ENCODE measurements around the gene NFIA.

NFIA gene

DNA sequence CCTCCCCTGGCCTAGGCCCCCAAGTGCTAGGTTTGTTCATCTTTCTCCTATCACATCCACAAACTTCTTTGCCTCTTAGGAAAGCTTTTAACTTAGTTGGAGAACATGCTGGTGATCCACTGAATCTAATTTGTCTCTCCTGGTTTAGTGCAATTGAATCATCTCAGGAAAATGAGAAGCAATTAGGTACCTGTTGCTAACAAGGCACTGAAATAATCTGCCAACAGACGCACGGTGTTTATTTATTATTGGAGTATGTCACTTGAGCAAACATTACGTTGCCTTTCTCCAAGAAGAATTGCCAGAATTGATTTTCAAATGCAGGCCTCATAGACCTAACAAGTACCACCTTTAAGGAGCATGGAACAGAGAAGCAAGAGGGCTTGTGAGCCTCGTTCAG is 309.4 kb downstream of the NFIA start (continued):
- no peak for TF ChIP-seq ZNF747 (tag by site-specific recombination; IDR thresholded peaks at IDR 0.05)
- peak; percentile 77 for TF ChIP-seq ZNF629 (tag by site-specific recombination; IDR thresholded peaks at IDR 0.05)
- TF ChIP-seq ZNF223 (tag by site-specific recombination; IDR thresholded peaks at IDR 0.05), result no peak
- no peak for TF ChIP-seq ZBTB20 (tag by site-specific recombination; IDR thresholded peaks at IDR 0.05)
- no peak for TF ChIP-seq ZNF830 (tag by site-specific recombination; IDR thresholded peaks at IDR 0.05; ENCODE audit: low read depth)
- TF ChIP-seq ZNF157 (tag by site-specific recombination; IDR thresholded peaks at IDR 0.05), result no peak
- TF ChIP-seq, protein P1, sequence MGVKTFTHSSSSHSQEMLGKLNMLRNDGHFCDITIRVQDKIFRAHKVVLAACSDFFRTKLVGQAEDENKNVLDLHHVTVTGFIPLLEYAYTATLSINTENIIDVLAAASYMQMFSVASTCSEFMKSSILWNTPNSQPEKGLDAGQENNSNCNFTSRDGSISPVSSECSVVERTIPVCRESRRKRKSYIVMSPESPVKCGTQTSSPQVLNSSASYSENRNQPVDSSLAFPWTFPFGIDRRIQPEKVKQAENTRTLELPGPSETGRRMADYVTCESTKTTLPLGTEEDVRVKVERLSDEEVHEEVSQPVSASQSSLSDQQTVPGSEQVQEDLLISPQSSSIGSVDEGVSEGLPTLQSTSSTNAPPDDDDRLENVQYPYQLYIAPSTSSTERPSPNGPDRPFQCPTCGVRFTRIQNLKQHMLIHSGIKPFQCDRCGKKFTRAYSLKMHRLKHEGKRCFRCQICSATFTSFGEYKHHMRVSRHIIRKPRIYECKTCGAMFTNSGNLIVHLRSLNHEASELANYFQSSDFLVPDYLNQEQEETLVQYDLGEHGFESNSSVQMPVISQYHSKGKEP (tag by site-specific recombination; IDR thresholded peaks at IDR 0.05), result peak; percentile 76
- no peak for TF ChIP-seq BCL11B (tag by site-specific recombination; IDR thresholded peaks at IDR 0.05; ENCODE audit: low read depth)
- peak; percentile 41; the same call in 1 of the 2 replicates for TF ChIP-seq ZNF768 (tag by site-specific recombination; IDR thresholded peaks at IDR 0.05)
- TF ChIP-seq ZNF514 (tag by site-specific recombination; IDR thresholded peaks at IDR 0.05), result no peak
- no peak for TF ChIP-seq ZSCAN16 (tag by site-specific recombination; IDR thresholded peaks at IDR 0.05)
- TF ChIP-seq, protein P2, sequence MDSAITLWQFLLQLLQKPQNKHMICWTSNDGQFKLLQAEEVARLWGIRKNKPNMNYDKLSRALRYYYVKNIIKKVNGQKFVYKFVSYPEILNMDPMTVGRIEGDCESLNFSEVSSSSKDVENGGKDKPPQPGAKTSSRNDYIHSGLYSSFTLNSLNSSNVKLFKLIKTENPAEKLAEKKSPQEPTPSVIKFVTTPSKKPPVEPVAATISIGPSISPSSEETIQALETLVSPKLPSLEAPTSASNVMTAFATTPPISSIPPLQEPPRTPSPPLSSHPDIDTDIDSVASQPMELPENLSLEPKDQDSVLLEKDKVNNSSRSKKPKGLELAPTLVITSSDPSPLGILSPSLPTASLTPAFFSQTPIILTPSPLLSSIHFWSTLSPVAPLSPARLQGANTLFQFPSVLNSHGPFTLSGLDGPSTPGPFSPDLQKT (IDR thresholded peaks at IDR 0.05; ENCODE audit: borderline replicate concordance, low read depth, low read length), result no peak
- no peak for TF ChIP-seq ZNF169 (tag by site-specific recombination; IDR thresholded peaks at IDR 0.05)
- TF ChIP-seq ZEB2 (tag by site-specific recombination; IDR thresholded peaks at IDR 0.05), result 0 out of 2 replicates have a peak, but pooled peaks have one; percentile 36
- peak; percentile 80; the same call in 1 of the 2 replicates for TF ChIP-seq GLI2 (tag by site-specific recombination; IDR thresholded peaks at IDR 0.05; ENCODE audit: borderline replicate concordance, low read depth)
- TF ChIP-seq, protein P3, sequence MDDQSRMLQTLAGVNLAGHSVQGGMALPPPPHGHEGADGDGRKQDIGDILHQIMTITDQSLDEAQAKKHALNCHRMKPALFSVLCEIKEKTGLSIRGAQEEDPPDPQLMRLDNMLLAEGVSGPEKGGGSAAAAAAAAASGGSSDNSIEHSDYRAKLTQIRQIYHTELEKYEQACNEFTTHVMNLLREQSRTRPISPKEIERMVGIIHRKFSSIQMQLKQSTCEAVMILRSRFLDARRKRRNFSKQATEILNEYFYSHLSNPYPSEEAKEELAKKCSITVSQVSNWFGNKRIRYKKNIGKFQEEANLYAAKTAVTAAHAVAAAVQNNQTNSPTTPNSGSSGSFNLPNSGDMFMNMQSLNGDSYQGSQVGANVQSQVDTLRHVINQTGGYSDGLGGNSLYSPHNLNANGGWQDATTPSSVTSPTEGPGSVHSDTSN (CRISPR knock-in tag; IDR thresholded peaks at IDR 0.05), result no peak
- TF ChIP-seq ZBTB48 (tag by site-specific recombination; IDR thresholded peaks at IDR 0.05), result no peak
- no peak for TF ChIP-seq ZNF274 (IDR thresholded peaks at IDR 0.05; ENCODE audit: low read length)
- TF ChIP-seq ZNF274 (tag by site-specific recombination; IDR thresholded peaks at IDR 0.05; ENCODE audit: borderline replicate concordance), result no peak
- TF ChIP-seq ZNF211 (tag by site-specific recombination; IDR thresholded peaks at IDR 0.05; ENCODE audit: low read depth), result no peak
- no peak for TF ChIP-seq ZNF596 (tag by site-specific recombination; IDR thresholded peaks at IDR 0.05)
- TF ChIP-seq, protein P4, sequence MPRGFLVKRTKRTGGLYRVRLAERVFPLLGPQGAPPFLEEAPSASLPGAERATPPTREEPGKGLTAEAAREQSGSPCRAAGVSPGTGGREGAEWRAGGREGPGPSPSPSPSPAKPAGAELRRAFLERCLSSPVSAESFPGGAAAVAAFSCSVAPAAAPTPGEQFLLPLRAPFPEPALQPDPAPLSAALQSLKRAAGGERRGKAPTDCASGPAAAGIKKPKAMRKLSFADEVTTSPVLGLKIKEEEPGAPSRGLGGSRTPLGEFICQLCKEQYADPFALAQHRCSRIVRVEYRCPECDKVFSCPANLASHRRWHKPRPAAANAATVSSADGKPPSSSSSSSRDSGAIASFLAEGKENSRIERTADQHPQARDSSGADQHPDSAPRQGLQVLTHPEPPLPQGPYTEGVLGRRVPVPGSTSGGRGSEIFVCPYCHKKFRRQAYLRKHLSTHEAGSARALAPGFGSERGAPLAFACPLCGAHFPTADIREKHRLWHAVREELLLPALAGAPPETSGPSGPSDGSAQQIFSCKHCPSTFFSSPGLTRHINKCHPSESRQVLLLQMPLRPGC (tag by site-specific recombination; IDR thresholded peaks at IDR 0.05), result peak; percentile 75
- TF ChIP-seq ZNF133 (tag by site-specific recombination; IDR thresholded peaks at IDR 0.05), result no peak
- no peak for TF ChIP-seq TCF7L2 (IDR thresholded peaks at IDR 0.05; ENCODE audit: borderline replicate concordance, low read depth, low read length)
- no peak for TF ChIP-seq ZNF785 (tag by site-specific recombination; IDR thresholded peaks at IDR 0.05)
- no peak for TF ChIP-seq ZNF560 (tag by site-specific recombination; IDR thresholded peaks at IDR 0.05; ENCODE audit: borderline replicate concordance)
- TF ChIP-seq ZNF610 (tag by site-specific recombination; IDR thresholded peaks at IDR 0.05; ENCODE audit: borderline replicate concordance), result no peak
- TF ChIP-seq ZNF266 (tag by site-specific recombination; IDR thresholded peaks at IDR 0.05; ENCODE audit: low read depth), result no peak
- TF ChIP-seq ZFP3 (tag by site-specific recombination; IDR thresholded peaks at IDR 0.05; ENCODE audit: low read depth), result no peak
- TF ChIP-seq, protein P5, sequence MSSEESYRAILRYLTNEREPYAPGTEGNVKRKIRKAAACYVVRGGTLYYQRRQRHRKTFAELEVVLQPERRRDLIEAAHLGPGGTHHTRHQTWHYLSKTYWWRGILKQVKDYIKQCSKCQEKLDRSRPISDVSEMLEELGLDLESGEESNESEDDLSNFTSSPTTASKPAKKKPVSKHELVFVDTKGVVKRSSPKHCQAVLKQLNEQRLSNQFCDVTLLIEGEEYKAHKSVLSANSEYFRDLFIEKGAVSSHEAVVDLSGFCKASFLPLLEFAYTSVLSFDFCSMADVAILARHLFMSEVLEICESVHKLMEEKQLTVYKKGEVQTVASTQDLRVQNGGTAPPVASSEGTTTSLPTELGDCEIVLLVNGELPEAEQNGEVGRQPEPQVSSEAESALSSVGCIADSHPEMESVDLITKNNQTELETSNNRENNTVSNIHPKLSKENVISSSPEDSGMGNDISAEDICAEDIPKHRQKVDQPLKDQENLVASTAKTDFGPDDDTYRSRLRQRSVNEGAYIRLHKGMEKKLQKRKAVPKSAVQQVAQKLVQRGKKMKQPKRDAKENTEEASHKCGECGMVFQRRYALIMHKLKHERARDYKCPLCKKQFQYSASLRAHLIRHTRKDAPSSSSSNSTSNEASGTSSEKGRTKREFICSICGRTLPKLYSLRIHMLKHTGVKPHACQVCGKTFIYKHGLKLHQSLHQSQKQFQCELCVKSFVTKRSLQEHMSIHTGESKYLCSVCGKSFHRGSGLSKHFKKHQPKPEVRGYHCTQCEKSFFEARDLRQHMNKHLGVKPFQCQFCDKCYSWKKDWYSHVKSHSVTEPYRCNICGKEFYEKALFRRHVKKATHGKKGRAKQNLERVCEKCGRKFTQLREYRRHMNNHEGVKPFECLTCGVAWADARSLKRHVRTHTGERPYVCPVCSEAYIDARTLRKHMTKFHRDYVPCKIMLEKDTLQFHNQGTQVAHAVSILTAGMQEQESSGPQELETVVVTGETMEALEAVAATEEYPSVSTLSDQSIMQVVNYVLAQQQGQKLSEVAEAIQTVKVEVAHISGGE (tag by site-specific recombination; conservative IDR thresholded peaks at IDR 0.05; ENCODE audit: low read depth), result 0 out of 2 replicates have a peak, but pooled peaks have one; percentile 9
- no peak for TF ChIP-seq ZNF426 (tag by site-specific recombination; IDR thresholded peaks at IDR 0.05)
- no peak for TF ChIP-seq ZNF302 (tag by site-specific recombination; IDR thresholded peaks at IDR 0.05; ENCODE audit: low read depth)
- TF ChIP-seq ZNF585B (tag by site-specific recombination; IDR thresholded peaks at IDR 0.05), result no peak
- no peak for TF ChIP-seq ZNF626 (tag by site-specific recombination; IDR thresholded peaks at IDR 0.05)

Data from HEK293 (cell line).